SU-DHL-6 (cell line): ENCODE data around the gene SFTPB.

Experiments
- H2AFZ ChIP-seq: fragments of 200-600 bp; sonication (generic); 2 replicates; pipeline ENCODE4 v1.6.1; 2014; ENCODE audit warnings: low read depth, mild to moderate bottlenecking, moderate library complexity, mixed read lengths, antibody characterized with exemption, low read length; ENCODE audit not compliant: severe bottlenecking
- H3F3A ChIP-seq: fragments of 200-600 bp; shearing (Covaris generic); 2 replicates; pipeline ENCODE4 v1.6.0; 2016; ENCODE audit warnings: antibody characterized with exemption, mild to moderate bottlenecking; ENCODE audit not compliant: insufficient read depth
- H3K27ac ChIP-seq: fragments of 200-600 bp; sonication (generic); 2 replicates; pipeline ENCODE4 v1.5.1; 2016; ENCODE audit warnings: low read depth, mild to moderate bottlenecking, low read length, moderate library complexity, mixed read lengths
- H3K27me3 ChIP-seq: fragments of 200-600 bp; sonication (generic), shearing (Covaris generic); 2 replicates; pipeline ENCODE4 v1.6.0; 2014; ENCODE audit warnings: mild to moderate bottlenecking, low read length
- H3K36me3 ChIP-seq: fragments of 200-600 bp; sonication (generic); 2 replicates; pipeline ENCODE4 v1.6.1; 2014; ENCODE audit warnings: mild to moderate bottlenecking, low read length, mixed read lengths
- H3K4me2 ChIP-seq: fragments of 300-600, 200-600 bp; shearing (Covaris generic), sonication (generic); 2 replicates; pipeline ENCODE4 v1.6.0; 2014; ENCODE audit warnings: low read length, low read depth, mild to moderate bottlenecking; ENCODE audit not compliant: poor library complexity, severe bottlenecking
- H3K4me3 ChIP-seq: fragments of 200-600 bp; sonication (generic); 2 replicates; pipeline ENCODE4 v1.5.1; 2014; ENCODE audit warnings: antibody characterized with exemption, low read length, mild to moderate bottlenecking, mixed read lengths; ENCODE audit not compliant: insufficient read depth, poor library complexity, severe bottlenecking
- H3K79me2 ChIP-seq: fragments of 200-600 bp; sonication (generic); 2 replicates; pipeline ENCODE4 v1.6.1; 2014; ENCODE audit warnings: mild to moderate bottlenecking, low read length, moderate library complexity; ENCODE audit not compliant: insufficient read depth
- H3K9ac ChIP-seq: fragments of 200-600 bp; sonication (generic); 2 replicates; pipeline ENCODE4 v1.7.0; 2014; ENCODE audit warnings: mild to moderate bottlenecking, low read length
- H3K9me2 ChIP-seq: fragments of 200-600 bp; sonication (generic); replicated peaks from 2 replicates; pipeline ENCODE4 v1.6.1; 2014; ENCODE audit warnings: low read length; ENCODE audit not compliant: insufficient read depth
- H3K9me3 ChIP-seq: fragments of 200-600 bp; sonication (generic); 2 replicates; pipeline ENCODE4 v1.6.1; 2014; ENCODE audit warnings: low read length, mixed read lengths; ENCODE audit not compliant: insufficient read depth
- H4K20me1 ChIP-seq: fragments of 200-600 bp; sonication (generic); 2 replicates; pipeline ENCODE4 v1.6.1; 2014; ENCODE audit warnings: low read depth, mild to moderate bottlenecking, antibody characterized with exemption, low read length, moderate library complexity, mixed read lengths
- CTCF ChIP-seq: fragments of 200-600 bp; sonication (generic); IDR thresholded peaks from one replicate; pipeline ENCODE4 v1.5.1; 2017; ENCODE audit warnings: antibody characterized with exemption, mild to moderate bottlenecking, low read length, moderate library complexity; ENCODE audit not compliant: insufficient read depth, poor library complexity, severe bottlenecking
- EZH2phosphoT487 ChIP-seq: fragments of 200-600 bp; sonication (generic), shearing (Covaris generic); conservative IDR thresholded peaks from 2 replicates; pipeline ENCODE4 v1.6.1; 2018; ENCODE audit warnings: mild to moderate bottlenecking, antibody characterized with exemption, low read length, moderate library complexity, mixed read lengths

The SFTPB gene

GRCh38 chr2:85656468-85656867 lies 11.5 kb downstream of the SFTPB start:
- Histone ChIP-seq H3K4me3 (no peak overlapping the region), H3K9me3 (no peaks in the 10 kb centered on the region), H3K9ac (no peak overlapping the region), H3K4me2 (no peak overlapping the region), H3K27me3 (no peaks in the 10 kb centered on the region), H3K79me2 (no peaks in the 10 kb centered on the region), H3F3A (no peaks in the 10 kb centered on the region), H3K9me2 (no peaks in the 10 kb centered on the region), H2AFZ (no peak overlapping the region), H4K20me1 (no peaks in the 10 kb centered on the region), H3K27ac (no peak overlapping the region), H3K36me3 (no peaks in the 10 kb centered on the region; the same call in none of the 2 replicates)
- TF ChIP-seq EZH2phosphoT487 = no peak
- TF ChIP-seq CTCF = no peak

- Histone ChIP-seq H3K4me2 (no peak overlapping the region), H3K4me3 (no peak overlapping the region), H3K9me3 (no peaks in the 10 kb centered on the region), H3F3A (no peaks in the 10 kb centered on the region), H3K27me3 (no peaks in the 10 kb centered on the region), H3K36me3 (peaks cover 4% of the 10 kb centered on the region), H2AFZ (no peak overlapping the region), H4K20me1 (no peaks in the 10 kb centered on the region), H3K79me2 (no peaks in the 10 kb centered on the region), H3K9me2 (no peaks in the 10 kb centered on the region), H3K27ac (no peak overlapping the region), H3K9ac (no peak overlapping the region)
- TF ChIP-seq CTCF = no peak
- TF ChIP-seq EZH2phosphoT487 = no peak
Observed at GRCh38 chr2:85655961-85656417, 12.0 kb downstream of the SFTPB start.

- Histone ChIP-seq H3K9me2 (no peaks in the 10 kb centered on the region), H4K20me1 (no peaks in the 10 kb centered on the region), H3K9ac (no peak overlapping the region), H3K36me3 (peaks cover 8% of the 10 kb centered on the region), H3K27me3 (no peaks in the 10 kb centered on the region), H3K27ac (no peak overlapping the region), H3K79me2 (no peaks in the 10 kb centered on the region), H3F3A (no peaks in the 10 kb centered on the region), H3K4me2 (no peak overlapping the region), H2AFZ (no peak overlapping the region), H3K9me3 (no peaks in the 10 kb centered on the region), H3K4me3 (no peak overlapping the region)
- TF ChIP-seq EZH2phosphoT487 = no peak
- no peak for TF ChIP-seq CTCF
Observed at GRCh38 chr2:85653996-85654395, 14.0 kb downstream of the SFTPB start.
